ENCODE data around the gene LAT.
"Not testable (repeated sequence)": the region's sequence is repeated elsewhere in the genome, so short reads cannot be mapped to it uniquely, and the experiment has no call there.

The LAT gene

GRCh38 chr16:28984619-28985135, at the start of gene LAT:
TSS of gene LAT (plus strand) at chr16:28985052. CDS start at chr16:28985418, 366 bp downstream.
- no peak for DNase-seq (ENCODE audit: low read depth, low spot score)

DNA sequence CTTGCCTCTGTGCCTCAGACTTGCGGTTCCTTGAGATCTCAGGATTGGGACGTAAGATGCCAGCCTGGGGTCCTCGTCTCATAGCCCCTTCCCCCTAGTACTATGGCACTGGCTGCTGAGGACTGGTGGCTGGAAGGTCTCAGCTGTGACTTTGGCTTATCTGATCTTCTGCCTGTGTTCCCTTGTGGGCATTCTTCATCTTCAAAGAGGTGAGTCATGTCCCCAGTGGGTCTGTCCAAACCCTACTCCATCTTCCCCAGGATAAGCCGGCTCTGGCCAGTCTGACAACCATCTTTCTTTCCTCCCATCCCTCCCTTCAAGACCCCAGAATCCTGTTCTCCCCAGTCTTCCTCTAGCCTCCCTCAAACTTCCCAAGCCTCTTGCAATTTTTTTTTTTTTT, 49.5 kb upstream of the LAT start:
- DNase-seq (ENCODE audit: low read depth, low spot score) = no peak

DNA sequence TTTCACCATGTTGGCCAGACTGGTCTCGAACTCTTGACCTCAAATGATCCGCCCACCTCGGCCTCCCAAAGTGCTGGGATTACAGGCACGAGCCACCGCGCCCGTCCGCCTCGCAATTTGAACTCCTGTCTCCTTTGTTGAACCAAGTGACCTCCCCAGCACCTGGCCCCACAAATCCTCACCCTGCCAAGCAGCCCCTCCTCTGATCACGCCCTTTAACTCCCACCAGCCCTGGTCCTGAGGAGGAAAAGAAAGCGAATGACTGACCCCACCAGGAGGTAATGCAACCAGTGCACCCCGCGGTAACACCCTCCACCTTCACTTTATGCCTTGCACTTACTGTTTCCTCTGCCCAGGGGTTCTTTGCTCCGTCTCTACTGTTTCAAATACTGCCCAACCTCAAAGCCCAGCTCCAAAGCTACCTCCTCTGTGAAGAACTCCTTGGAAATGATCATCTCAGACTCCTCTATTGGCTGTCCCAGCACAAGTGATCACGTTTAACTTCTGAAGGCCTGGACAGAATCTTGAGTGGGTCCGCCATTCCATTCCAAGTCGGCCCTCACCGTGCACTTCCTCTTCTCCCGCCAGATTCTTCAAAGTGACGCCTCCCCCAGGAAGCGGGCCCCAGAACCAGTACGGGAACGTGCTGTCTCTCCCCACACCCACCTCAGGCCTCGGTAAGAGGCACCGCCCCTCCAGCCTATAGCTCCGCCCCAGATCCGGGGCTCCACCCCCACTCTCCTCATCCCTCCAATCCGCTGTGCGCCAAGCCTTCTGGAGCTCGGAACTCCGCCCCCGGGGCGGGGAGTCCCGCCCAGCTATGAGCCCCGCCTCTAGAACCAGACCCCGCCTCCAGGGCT, 48.7 kb upstream of the LAT start:
- peak; percentile 21 for DNase-seq (ENCODE audit: low read depth, low spot score)

GRCh38 chr16:28936784-28937155, 48.1 kb upstream of the LAT start:
- DNase-seq (ENCODE audit: low read depth, low spot score) = no peak

DNA sequence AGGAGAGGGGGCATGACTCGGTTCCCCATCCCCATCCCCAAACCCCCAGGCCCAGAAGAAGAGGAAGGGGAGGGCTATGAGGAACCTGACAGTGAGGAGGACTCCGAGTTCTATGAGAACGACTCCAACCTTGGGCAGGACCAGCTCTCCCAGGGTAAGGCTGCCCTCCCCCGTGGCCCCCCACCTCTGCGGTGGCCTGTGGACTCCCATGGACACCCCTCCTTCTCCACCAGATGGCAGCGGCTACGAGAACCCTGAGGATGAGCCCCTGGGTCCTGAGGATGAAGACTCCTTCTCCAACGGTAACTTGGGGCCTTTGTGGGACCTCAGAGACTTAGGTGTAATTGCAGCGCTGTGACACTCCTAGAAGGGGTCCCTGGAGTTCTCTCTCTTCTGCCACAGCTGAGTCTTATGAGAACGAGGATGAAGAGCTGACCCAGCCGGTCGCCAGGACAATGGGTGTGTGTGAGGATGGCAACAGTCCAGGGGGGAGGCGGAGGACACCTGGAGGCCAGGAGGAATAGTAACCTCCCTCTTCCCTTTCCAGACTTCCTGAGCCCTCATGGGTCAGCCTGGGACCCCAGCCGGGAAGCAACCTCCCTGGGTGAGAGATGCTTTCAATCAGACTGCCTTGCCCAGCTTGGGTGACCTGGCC, 47.5 kb upstream of the LAT start:
- DNase-seq (ENCODE audit: low read depth, low spot score) = no peak

GRCh38 chr16:28938721-28939120, 46.1 kb upstream of the LAT start:
- no peak for DNase-seq (ENCODE audit: low read depth, low spot score)

GRCh38 chr16:28939825-28940224, 45.0 kb upstream of the LAT start:
- not testable (repeated sequence) for DNase-seq (ENCODE audit: low read depth, low spot score)

- DNase-seq (ENCODE audit: low read depth, low spot score) = no peak
These were observed 41.6 kb upstream of the LAT start for GRCh38 chr16:28943281-28943680.

- DNase-seq (ENCODE audit: low read depth, low spot score) = no peak
These were observed 38.2 kb upstream of the LAT start for GRCh38 chr16:28946681-28947080.

- peak; percentile 100 for DNase-seq (ENCODE audit: low read depth, low spot score)
These were observed 34.0 kb upstream of the LAT start, which contains the start of gene NFATC2IP for GRCh38 chr16:28950648-28951409. TSS of gene NFATC2IP (plus strand) at chr16:28950937. CDS start at chr16:28951012, 75 bp downstream.

GRCh38 chr16:28951410-28951943, 33.4 kb upstream of the LAT start:
- DNase-seq (ENCODE audit: low read depth, low spot score) = no peak

- DNase-seq (ENCODE audit: low read depth, low spot score) = no peak
These were observed 26.6 kb upstream of the LAT start for GRCh38 chr16:28958216-28958615.

GRCh38 chr16:28958836-28959235, 26.0 kb upstream of the LAT start:
- DNase-seq (ENCODE audit: low read depth, low spot score) = no peak

DNA sequence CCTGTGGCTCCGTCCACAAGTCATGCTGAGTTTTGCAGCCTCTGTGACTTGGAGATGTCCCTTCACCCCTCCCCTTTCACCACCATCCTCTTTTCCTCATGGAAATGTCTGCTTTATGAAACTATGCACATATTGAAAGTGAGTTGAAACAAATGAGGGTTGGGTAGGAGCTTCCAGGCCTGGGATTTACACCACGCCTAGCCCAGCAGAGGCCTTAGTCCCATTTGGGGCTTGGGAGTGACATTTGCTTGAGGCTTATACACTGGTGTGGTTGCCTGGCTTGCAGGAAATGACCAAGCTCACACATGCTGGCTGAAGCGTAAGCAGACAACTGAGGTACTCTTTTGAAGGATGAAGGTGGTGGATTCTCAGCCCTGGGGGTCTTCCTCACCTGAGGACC, 20.8 kb upstream of the LAT start:
- DNase-seq (ENCODE audit: low read depth, low spot score) = no peak

DNA sequence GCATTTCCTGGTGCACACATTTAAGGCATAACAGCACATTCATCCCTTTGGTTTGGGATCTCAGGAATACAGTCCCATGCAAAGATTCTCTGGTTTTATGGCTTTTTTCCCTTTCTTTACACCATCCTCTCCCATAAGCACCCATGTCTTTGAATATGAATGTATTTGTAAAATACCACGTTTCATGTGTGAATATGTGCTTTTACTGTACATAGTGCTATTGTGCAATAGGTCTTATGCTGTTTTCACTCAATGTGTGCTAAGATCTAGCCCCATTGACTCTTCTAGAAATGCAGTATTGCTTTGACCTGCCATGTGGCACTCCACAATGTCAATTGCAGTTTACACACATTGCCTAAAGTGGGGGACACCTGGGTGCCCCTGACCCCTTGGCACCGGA, 20.4 kb upstream of the LAT start:
- DNase-seq (ENCODE audit: low read depth, low spot score) = no peak

DNA sequence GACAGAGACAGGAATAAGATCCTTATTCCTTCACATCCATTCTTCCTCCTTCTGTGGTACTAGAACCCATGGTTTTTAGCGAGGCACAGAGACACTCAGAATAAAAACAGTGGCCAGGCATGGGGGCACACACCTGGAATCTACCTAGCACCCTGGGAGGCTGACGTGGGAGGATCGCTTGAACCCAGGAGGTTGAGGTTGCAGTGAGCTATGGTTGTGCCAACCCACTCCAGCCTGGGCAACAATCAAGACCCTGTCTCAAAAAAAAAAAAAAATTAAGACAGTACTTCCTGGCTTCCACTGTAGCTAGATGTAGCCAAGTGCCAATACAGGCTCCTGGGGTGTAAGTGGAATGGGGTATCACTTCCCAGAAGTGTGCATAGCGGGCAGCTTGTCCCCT, 17.7 kb upstream of the LAT start:
- DNase-seq (ENCODE audit: low read depth, low spot score) = no peak

- DNase-seq (ENCODE audit: low read depth, low spot score) = not testable (repeated sequence)
These were observed 15.2 kb upstream of the LAT start for GRCh38 chr16:28969696-28970095.

GRCh38 chr16:28974007-28974436, 10.8 kb upstream of the LAT start:
- DNase-seq (ENCODE audit: low read depth, low spot score) = peak; percentile 46

DNA sequence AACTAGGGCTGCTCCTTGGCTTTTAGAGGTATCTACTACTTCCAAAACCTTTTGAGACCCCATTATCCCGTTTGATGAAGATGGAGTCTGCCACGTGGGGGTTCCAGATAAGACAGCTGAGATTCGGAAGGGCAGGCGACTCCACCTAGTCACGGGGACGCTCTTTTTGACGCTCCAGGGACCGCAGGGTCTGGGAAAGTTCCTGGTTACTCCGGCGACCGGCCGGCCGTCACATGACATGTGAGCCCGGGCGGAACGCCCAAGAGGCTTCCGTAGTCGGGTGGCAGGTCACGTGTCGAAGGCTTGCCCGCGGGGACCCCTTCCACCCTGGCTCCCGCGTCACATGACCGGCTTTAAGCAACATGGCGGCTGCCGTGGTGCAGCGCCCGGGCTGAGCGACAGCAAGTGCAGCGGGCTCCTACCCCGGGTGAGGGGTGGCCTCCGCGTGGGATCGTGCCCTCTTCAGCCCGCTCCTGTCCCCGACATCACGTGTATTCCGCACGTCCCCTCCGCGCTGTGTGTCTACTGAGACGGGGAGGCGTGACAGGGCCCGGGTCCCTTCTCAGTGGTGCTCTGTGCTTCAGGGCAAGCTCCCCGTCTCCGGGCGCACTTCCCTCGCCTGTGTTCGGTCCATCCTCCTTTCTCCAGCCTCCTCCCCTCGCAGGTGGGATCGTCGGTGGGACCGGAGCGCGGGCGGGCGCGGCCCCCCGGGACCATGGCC, 10.3 kb upstream of the LAT start, which contains the start of gene SPNS1:
Gene SPNS1 (plus strand): TSS at position 342 of the 721 bp plus-strand sequence. CDS start 374 bp downstream, at position 716.
- peak; percentile 93 for DNase-seq (ENCODE audit: low read depth, low spot score)

DNA sequence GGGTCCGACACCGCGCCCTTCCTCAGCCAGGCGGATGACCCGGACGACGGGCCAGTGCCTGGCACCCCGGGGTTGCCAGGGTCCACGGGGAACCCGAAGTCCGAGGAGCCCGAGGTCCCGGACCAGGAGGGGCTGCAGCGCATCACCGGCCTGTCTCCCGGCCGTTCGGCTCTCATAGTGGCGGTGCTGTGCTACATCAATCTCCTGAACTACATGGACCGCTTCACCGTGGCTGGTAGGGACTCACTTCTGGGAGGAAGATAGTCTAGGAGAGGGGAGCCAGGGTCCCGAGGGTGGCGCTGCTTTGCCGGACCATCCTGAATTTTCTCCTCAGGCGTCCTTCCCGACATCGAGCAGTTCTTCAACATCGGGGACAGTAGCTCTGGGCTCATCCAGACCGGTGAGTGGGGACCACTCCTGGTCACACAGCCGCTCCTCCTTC, 9.7 kb upstream of the LAT start:
- no peak for DNase-seq (ENCODE audit: low read depth, low spot score)
